ENCODE measurements around the gene GSTO2. TPM values are rescaled to one million over a fixed set of nuclear protein-coding genes. Genes with fewer than 3 reads are reported as not detected.

GSTO2 gene
- total and polyA plus RNA-seq, 2 of the 13 experiments (the other 11 are each of a cell fraction or from before 2014, with no cell fraction given): 2.1 to 7.9 TPM

DNA sequence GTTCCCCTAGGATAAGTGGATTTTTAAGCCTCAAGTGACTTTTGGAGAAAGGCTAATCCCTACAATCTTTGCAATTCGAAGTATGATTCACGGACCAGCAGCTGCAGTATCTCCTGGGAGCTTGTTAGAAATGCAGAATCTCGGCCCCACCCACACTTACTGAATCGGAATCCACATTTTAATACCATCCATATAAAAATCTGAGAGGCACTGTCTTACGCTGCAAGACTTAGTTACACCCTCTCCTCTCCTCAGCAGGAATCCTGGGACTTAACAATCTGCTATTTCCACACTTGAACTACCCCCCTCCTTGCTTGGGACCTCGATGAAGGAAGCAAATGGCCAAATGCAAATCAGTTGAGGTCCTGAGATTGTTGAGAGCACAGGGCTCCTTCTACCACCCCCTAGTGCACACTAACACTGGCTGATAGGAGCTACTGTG lies 48.3 kb downstream of the GSTO2 start (continued):
- TF ChIP-seq ZNF274 (CRISPR knock-in tag; IDR thresholded peaks at IDR 0.05): no peak

DNA sequence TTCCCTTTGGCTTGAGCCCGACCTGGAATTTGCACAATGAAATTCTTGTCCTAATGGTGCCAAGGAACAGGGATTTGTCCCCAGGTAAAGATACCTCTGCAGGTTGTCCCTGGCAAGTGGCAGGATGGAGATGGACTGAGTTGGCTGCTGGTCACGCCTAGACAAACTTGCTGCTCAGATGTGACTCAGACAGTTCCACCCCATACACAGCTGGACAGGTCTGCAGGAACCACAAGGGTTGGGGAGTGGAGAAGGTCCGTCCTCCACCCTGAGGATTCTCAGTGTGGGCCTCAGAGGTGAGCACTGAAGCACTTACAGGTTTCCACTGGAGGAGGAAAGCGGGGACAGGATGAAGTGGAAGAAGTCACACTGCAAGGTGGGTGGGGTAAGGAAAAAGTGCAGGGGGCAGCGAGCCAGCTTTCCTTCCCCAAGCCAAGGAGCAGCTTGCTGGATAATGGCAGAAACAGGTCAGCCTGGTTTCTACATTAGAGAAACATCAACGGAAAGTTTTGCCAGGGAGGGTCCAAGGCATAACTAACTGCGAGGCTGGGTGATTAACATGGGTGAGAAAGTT lies 48.8 kb downstream of the GSTO2 start:
- intact Hi-C loops (cut with micrococcal nuclease; ENCODE audit: unreplicated experiment): no loop called here
- TF ChIP-seq PCBP1 (IDR thresholded peaks at IDR 0.05; ENCODE audit: borderline replicate concordance, low read depth, low read length) (no peak), YEATS2 (CRISPR knock-in tag; IDR thresholded peaks at IDR 0.05; ENCODE audit: borderline replicate concordance) (no peak), NR1H2 (CRISPR knock-in tag; IDR thresholded peaks at IDR 0.05; ENCODE audit: borderline replicate concordance, low read depth) (no peak), ZNF788 (CRISPR knock-in tag; IDR thresholded peaks at IDR 0.05; ENCODE audit: borderline replicate concordance) (no peak), ZNF30 (CRISPR knock-in tag; IDR thresholded peaks at IDR 0.05) (no peak), KDM2A (CRISPR knock-in tag; IDR thresholded peaks at IDR 0.05; ENCODE audit: borderline replicate concordance, low read depth) (no peak), ZC3H4 (CRISPR knock-in tag; IDR thresholded peaks at IDR 0.05; ENCODE audit: borderline replicate concordance) (no peak), ZFY (CRISPR knock-in tag; IDR thresholded peaks at IDR 0.05) (no peak), SP140L (CRISPR knock-in tag; IDR thresholded peaks at IDR 0.05; ENCODE audit: borderline replicate concordance) (no peak), FOXK2 (IDR thresholded peaks at IDR 0.05) (no peak), ZKSCAN1 (IDR thresholded peaks at IDR 0.05; ENCODE audit: low read length) (no peak), MBD4 (IDR thresholded peaks at IDR 0.05; ENCODE audit: borderline replicate concordance, low read length) (no peak), MYNN (CRISPR knock-in tag; IDR thresholded peaks at IDR 0.05; ENCODE audit: low read depth) (no peak)
- TF ChIP-seq, protein P1, sequence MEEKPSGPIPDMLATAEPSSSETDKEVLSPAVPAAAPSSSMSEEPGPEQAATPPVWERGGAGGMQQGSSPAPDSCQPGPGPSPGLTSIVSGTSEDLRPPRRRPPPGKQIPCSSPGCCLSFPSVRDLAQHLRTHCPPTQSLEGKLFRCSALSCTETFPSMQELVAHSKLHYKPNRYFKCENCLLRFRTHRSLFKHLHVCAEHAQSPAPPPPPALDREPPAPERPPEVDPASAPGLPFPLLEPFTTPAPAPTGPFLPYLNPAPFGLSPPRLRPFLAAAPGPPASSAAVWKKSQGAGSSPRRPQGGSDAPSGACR (CRISPR knock-in tag; IDR thresholded peaks at IDR 0.05): no peak
- TF ChIP-seq, protein P2, sequence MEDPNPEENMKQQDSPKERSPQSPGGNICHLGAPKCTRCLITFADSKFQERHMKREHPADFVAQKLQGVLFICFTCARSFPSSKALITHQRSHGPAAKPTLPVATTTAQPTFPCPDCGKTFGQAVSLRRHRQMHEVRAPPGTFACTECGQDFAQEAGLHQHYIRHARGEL (CRISPR knock-in tag; IDR thresholded peaks at IDR 0.05): no peak
- TF ChIP-seq, protein P3, sequence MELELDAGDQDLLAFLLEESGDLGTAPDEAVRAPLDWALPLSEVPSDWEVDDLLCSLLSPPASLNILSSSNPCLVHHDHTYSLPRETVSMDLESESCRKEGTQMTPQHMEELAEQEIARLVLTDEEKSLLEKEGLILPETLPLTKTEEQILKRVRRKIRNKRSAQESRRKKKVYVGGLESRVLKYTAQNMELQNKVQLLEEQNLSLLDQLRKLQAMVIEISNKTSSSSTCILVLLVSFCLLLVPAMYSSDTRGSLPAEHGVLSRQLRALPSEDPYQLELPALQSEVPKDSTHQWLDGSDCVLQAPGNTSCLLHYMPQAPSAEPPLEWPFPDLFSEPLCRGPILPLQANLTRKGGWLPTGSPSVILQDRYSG (CRISPR knock-in tag; IDR thresholded peaks at IDR 0.05): no peak
- Histone ChIP-seq H3K79me2 (ENCODE audit: insufficient read depth, low read length) (no peaks in the 10 kb centered on the region), H3K4me3 (replicated peaks in 1 of 3; ENCODE audit: insufficient read depth in 1 of 3, low read depth in 2 of 3, low read length in 3 of 3) (no peak overlapping the region), H3K27me3 (ENCODE audit: control insufficient read depth in 1 of 2, insufficient read depth in 2 of 2, low read length in 2 of 2) (no peaks in the 10 kb centered on the region), H3K9ac (ENCODE audit: insufficient read depth, low read depth, low read length) (no peak overlapping the region), H3K36me3 (replicated peaks in 1 of 2; ENCODE audit: control insufficient read depth in 1 of 2, insufficient read depth in 2 of 2, low read length in 2 of 2) (peaks cover 8 to 10% of the 10 kb centered on the region in 2 experiments; a peak in 4 of 5 replicates), H4K20me1 (ENCODE audit: insufficient read depth, low read length) (0 out of 2 replicates have a peak, but pooled peaks cover 3% of the 10 kb centered on the region), H3K4me1 (ENCODE audit: insufficient read depth, low read length) (no peaks in the 10 kb centered on the region), H3K9me3 (ENCODE audit: low read length) (no peaks in the 10 kb centered on the region), H3K27ac (ENCODE audit: extremely low read length, insufficient read depth, low read length) (no peak overlapping the region), H3K4me2 (ENCODE audit: low read depth, low read length) (no peak overlapping the region), H2AFZ (ENCODE audit: low read length) (no peak overlapping the region)
- ChIA-PET POLR2A (no interaction called here), CTCF (ENCODE audit: low intra/inter-chr PET ratio, low total read pairs) (no interaction called here)
- DNase-seq (ENCODE audit: low spot score) (no peak), FAIRE-seq (no peak), ATAC-seq (no peak)
- BruUV-seq (replicated peaks): no TSS peak
- in situ Hi-C loops (cut with HindIII; ENCODE audit: extremely low pct_ligation_motif_present, low pct_unique_long_range_greater_than_20kb): no loop called here
- WGBS (ENCODE audit: low lambda C conversion rate): 89% methylated on average over 7 of the region's 7 CpGs

All from HepG2 (cell line).